Endothelial cell of umbilical vein (primary cell): ENCODE results near the gene UBA6.

ENCODE experiments used
- EZH2 ChIP-seq: IDR thresholded peaks from 2 replicates; pipeline ENCODE4 v1.6.1; 2012; ENCODE audit warnings: borderline replicate concordance, low read depth, mild to moderate bottlenecking, moderate library complexity, low read length, inconsistent platforms; ENCODE audit not compliant: severe bottlenecking
- FOS ChIP-seq: IDR thresholded peaks from 2 replicates; pipeline ENCODE4 v1.6.1; 2011; ENCODE audit warnings: mild to moderate bottlenecking, low read length, moderate library complexity, borderline replicate concordance; ENCODE audit not compliant: insufficient read depth
- MAX ChIP-seq: IDR thresholded peaks from 2 replicates; pipeline ENCODE4 v1.6.1; 2011; ENCODE audit not compliant: insufficient read depth, insufficient read length
- MYC ChIP-seq: IDR thresholded peaks from one replicate; pipeline ENCODE4 v1.6.1; 2011; ENCODE audit warnings: mild to moderate bottlenecking, low read depth, low read length
- POLR2A ChIP-seq: IDR thresholded peaks from 2 replicates; pipeline ENCODE4 v1.6.1; 2012; ENCODE audit warnings: low read depth, mild to moderate bottlenecking, control low read depth, low read length
- POLR2AphosphoS5 ChIP-seq: IDR thresholded peaks from 2 replicates; pipeline ENCODE4 v1.6.1; 2012; ENCODE audit warnings: low read depth, mild to moderate bottlenecking, control low read depth, low read length, moderate library complexity; ENCODE audit not compliant: insufficient read depth
- TF ChIP-seq, protein P1 (sequence below), 2 donors: IDR thresholded peaks; 1 replicate in 1 of 2; 2 replicates in 1 of 2; pipeline ENCODE4 v1.5.1; 2011; ENCODE audit warnings: low read length in 2 of 2, mild to moderate bottlenecking in 2 of 2, moderate library complexity in 2 of 2, control low read depth in 1 of 2, inconsistent platforms in 1 of 2, low read depth in 1 of 2; ENCODE audit not compliant: insufficient read depth in 1 of 2; ENCODE audit errors: extremely low read depth in 1 of 2

- no peak for TF ChIP-seq MAX
- TF ChIP-seq, protein P1, sequence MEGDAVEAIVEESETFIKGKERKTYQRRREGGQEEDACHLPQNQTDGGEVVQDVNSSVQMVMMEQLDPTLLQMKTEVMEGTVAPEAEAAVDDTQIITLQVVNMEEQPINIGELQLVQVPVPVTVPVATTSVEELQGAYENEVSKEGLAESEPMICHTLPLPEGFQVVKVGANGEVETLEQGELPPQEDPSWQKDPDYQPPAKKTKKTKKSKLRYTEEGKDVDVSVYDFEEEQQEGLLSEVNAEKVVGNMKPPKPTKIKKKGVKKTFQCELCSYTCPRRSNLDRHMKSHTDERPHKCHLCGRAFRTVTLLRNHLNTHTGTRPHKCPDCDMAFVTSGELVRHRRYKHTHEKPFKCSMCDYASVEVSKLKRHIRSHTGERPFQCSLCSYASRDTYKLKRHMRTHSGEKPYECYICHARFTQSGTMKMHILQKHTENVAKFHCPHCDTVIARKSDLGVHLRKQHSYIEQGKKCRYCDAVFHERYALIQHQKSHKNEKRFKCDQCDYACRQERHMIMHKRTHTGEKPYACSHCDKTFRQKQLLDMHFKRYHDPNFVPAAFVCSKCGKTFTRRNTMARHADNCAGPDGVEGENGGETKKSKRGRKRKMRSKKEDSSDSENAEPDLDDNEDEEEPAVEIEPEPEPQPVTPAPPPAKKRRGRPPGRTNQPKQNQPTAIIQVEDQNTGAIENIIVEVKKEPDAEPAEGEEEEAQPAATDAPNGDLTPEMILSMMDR (IDR thresholded peaks at IDR 0.05; ENCODE audit: extremely low read depth in 1 of 2, insufficient read depth in 1 of 2, low read depth in 1 of 2, low read length in 2 of 2): no peak
- no peak for TF ChIP-seq POLR2A
- TF ChIP-seq POLR2AphosphoS5: no peak
- TF ChIP-seq FOS: no peak
- no peak for TF ChIP-seq MYC
- TF ChIP-seq EZH2: no peak
Observed at GRCh38 chr4:67659065-67659464, 41.9 kb downstream of the UBA6 start.
